ENCODE measurements around the gene SERPIND1.

SERPIND1 gene

GRCh38 chr22:20807315-20807752 is 33.4 kb downstream of the SERPIND1 start:
- no peak overlapping the region for H3K4me3 ChIP-seq (ENCODE audit: control insufficient read depth, low read depth, low read length)
- no peak for TF ChIP-seq CTCF (conservative IDR thresholded peaks at IDR 0.05; ENCODE audit: control insufficient read depth, insufficient read depth, low read depth, low read length)
- peak; percentile 96 for DNase-seq (ENCODE audit: low read depth)

GRCh38 chr22:20808844-20809243 is 34.9 kb downstream of the SERPIND1 start:
- no peak overlapping the region for H3K4me3 ChIP-seq (ENCODE audit: control insufficient read depth, low read depth, low read length)
- no peak for DNase-seq (ENCODE audit: low read depth)
- TF ChIP-seq CTCF (conservative IDR thresholded peaks at IDR 0.05; ENCODE audit: control insufficient read depth, insufficient read depth, low read depth, low read length) = no peak

- no peak for TF ChIP-seq CTCF (conservative IDR thresholded peaks at IDR 0.05; ENCODE audit: control insufficient read depth, insufficient read depth, low read depth, low read length)
- no peak for DNase-seq (ENCODE audit: low read depth)
- H3K4me3 ChIP-seq (ENCODE audit: control insufficient read depth, low read depth, low read length) = no peak overlapping the region
These were observed 35.7 kb downstream of the SERPIND1 start for GRCh38 chr22:20809538-20810185.

GRCh38 chr22:20810645-20811044 is 36.7 kb downstream of the SERPIND1 start:
- H3K4me3 ChIP-seq (ENCODE audit: control insufficient read depth, low read depth, low read length) = no peak overlapping the region
- no peak for TF ChIP-seq CTCF (conservative IDR thresholded peaks at IDR 0.05; ENCODE audit: control insufficient read depth, insufficient read depth, low read depth, low read length)
- no peak for DNase-seq (ENCODE audit: low read depth)

GRCh38 chr22:20811171-20811570 is 37.3 kb downstream of the SERPIND1 start:
- no peak for TF ChIP-seq CTCF (conservative IDR thresholded peaks at IDR 0.05; ENCODE audit: control insufficient read depth, insufficient read depth, low read depth, low read length)
- DNase-seq (ENCODE audit: low read depth) = no peak

GRCh38 chr22:20811971-20812660 is 38.2 kb downstream of the SERPIND1 start:
- H3K4me3 ChIP-seq (ENCODE audit: control insufficient read depth, low read depth, low read length) = no peak overlapping the region
- TF ChIP-seq CTCF (conservative IDR thresholded peaks at IDR 0.05; ENCODE audit: control insufficient read depth, insufficient read depth, low read depth, low read length) = no peak
- DNase-seq (ENCODE audit: low read depth) = no peak

More at GRCh38 chr22:20811171-20811570, 37.3 kb downstream of the SERPIND1 start:
- no peak overlapping the region for H3K4me3 ChIP-seq (ENCODE audit: control insufficient read depth, low read depth, low read length)
